ENCODE results near the gene GPC4.

- TF ChIP-seq, protein P1, sequence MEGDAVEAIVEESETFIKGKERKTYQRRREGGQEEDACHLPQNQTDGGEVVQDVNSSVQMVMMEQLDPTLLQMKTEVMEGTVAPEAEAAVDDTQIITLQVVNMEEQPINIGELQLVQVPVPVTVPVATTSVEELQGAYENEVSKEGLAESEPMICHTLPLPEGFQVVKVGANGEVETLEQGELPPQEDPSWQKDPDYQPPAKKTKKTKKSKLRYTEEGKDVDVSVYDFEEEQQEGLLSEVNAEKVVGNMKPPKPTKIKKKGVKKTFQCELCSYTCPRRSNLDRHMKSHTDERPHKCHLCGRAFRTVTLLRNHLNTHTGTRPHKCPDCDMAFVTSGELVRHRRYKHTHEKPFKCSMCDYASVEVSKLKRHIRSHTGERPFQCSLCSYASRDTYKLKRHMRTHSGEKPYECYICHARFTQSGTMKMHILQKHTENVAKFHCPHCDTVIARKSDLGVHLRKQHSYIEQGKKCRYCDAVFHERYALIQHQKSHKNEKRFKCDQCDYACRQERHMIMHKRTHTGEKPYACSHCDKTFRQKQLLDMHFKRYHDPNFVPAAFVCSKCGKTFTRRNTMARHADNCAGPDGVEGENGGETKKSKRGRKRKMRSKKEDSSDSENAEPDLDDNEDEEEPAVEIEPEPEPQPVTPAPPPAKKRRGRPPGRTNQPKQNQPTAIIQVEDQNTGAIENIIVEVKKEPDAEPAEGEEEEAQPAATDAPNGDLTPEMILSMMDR (IDR thresholded peaks at IDR 0.05; ENCODE audit: extremely low read depth in 1 of 2, insufficient read depth in 1 of 2, low read depth in 1 of 2, low read length in 2 of 2), result no peak
- no peak for TF ChIP-seq EZH2 (IDR thresholded peaks at IDR 0.05; ENCODE audit: borderline replicate concordance, low read depth, low read length, severe bottlenecking)
Measured at GRCh38 chrX:133401536-133401935, 13.8 kb downstream of the GPC4 start.

Measured in endothelial cell of umbilical vein (primary cell).